Gastrocnemius medialis (tissue), 4 donors: ENCODE measurements around the gene ATXN7. TPM values are rescaled to one million over a fixed set of nuclear protein-coding genes. Genes with fewer than 3 reads are reported as not detected.

Experiments
- ATAC-seq, 2 donors: fragments of 150-250 bp; one replicate each; pipeline ENCODE4 v1.9.1; 2016
- DNase-seq, 2 donors: peaks; one replicate each; pipeline ENCODE4 v3.0.0-alpha.2; 2019
- H3K27ac ChIP-seq, 4 donors: fragments of 200-600 bp; sonication (generic); 1 replicate in 1 of 4; 2 replicates in 3 of 4; pipeline ENCODE4 v1.5.1; 2016 to 2018; ENCODE audit warnings: mild to moderate bottlenecking in 2 of 4, moderate library complexity in 1 of 4
- H3K27me3 ChIP-seq, 3 donors: fragments of 200-600 bp; sonication (generic) in 2 of 3; 1 replicate in 1 of 3; 2 replicates in 2 of 3; pipeline versions ENCODE4 v1.5.1 to v1.6.0; 2016 to 2019; ENCODE audit warnings: mild to moderate bottlenecking in 1 of 3, moderate library complexity in 1 of 3
- H3K36me3 ChIP-seq, 2 donors: fragments of 200-600 bp; sonication (generic) in 1 of 2; one replicate each; pipeline ENCODE4 v1.5.1; 2017 to 2018
- H3K4me1 ChIP-seq, 2 donors: fragments of 200-600 bp; sonication (generic) in 1 of 2; one replicate each; pipeline ENCODE4 v1.5.1; 2016 to 2017; ENCODE audit warnings: mild to moderate bottlenecking in 2 of 2
- H3K4me3 ChIP-seq, 4 donors: fragments of 200-600 bp; sonication (generic) in 3 of 4; 1 replicate in 1 of 4; 2 replicates in 3 of 4; pipeline ENCODE4 v1.5.1; 2016 to 2019; ENCODE audit warnings: mild to moderate bottlenecking in 2 of 4
- H3K9me3 ChIP-seq, 3 donors: fragments of 200-600 bp; sonication (generic) in 2 of 3; 1 replicate in 1 of 3; 2 replicates in 2 of 3; pipeline ENCODE4 v1.5.1; 2016 to 2019
- CTCF ChIP-seq, 5 experiments: fragments of 450-650 bp in 3 of 5; fragments of 200-600 bp in 2 of 5; sonication (generic) in 2 of 5; IDR thresholded peaks in 4 of 5; conservative IDR thresholded peaks in 1 of 5; 1 replicate in 4 of 5; 2 replicates in 1 of 5; pipeline ENCODE4 v1.5.1; 2016 to 2019; ENCODE audit warnings: antibody characterized with exemption in 5 of 5, mild to moderate bottlenecking in 3 of 5, moderate library complexity in 3 of 5
- POLR2A ChIP-seq, 2 donors: fragments of 450-650 bp; IDR thresholded peaks; one replicate each; pipeline ENCODE4 v1.6.1; 2017; ENCODE audit warnings: antibody characterized with exemption in 2 of 2, mild to moderate bottlenecking in 2 of 2, moderate library complexity in 2 of 2
- in situ Hi-C, 4 donors: fragments of 200-750 bp; cut with MboI; loops; one replicate each; pipeline versions ENCODE4 v1.15.0 to v1.8.0; 2017; ENCODE audit warnings: low sequenced_read_pairs in 4 of 4
- intact Hi-C: fragments of 100-400 bp; cut with DNase I; formaldehyde crosslinking; loops from one replicate; pipeline ENCODE4 v1.15.1; 2023; ENCODE audit warnings: low total_unique reads
- total RNA-seq, 4 donors: library from RNA; depleted of rRNA; stranded (reverse); fragments of >200 nt; gene quantifications; one replicate each; pipeline versions ENCODE4 v1.1.0 to v1.2.3, GENCODE V29; 2016

ATXN7 gene
- 10 to 100 TPM; 14.5 to 27.4 (median 23.7) TPM for total RNA-seq

DNA sequence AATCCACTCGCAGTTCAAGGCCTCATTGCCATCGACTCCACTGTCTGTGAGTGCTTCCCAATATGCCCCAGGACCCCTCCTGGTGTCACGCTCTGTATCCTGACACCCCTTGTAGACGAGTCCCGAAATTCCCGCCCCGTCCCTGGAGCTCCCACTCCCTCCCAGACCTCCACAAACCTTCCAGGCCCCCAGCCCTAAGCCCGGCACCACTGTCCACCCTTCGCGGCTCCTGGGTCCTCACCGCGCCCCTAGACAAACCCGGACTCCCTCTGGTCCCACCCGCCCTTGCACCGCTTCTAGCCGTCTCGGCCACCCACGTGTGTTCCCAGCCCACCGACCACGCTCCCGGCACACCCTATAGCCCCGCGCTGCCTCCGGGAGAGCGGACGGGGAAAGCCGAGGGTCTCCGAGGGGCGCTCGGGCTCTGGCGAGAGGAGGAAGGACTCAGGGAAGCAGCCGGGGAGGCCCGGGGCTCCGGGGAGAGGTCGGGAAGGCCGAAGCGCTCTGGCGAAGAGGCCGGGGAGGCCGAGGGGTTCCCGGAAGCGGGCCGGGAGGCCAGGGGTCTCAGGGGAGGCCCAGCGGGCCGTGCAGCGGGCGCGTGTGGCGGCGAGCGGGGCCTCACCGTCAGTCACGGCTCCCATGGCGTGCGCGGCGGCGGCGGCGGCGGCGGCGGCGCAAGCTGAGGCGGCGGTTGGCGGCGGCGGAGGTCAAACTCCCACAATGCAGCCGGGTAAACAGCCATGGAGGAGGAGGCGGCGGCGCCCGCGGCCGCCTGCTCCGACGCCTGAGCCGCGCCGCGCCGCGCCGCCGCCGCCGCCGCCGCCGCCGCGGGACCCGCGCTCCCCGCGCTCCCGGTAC, at the start of gene ATXN7, which contains the start of gene THOC7:
ATXN7 (plus strand) TSS at position 718 of the 858 bp plus-strand sequence. CDS start 48,732 bp downstream, outside the sequence.
THOC7 (minus strand) TSS at position 656 of the 858 bp plus-strand sequence; CDS start at position 641, 15 bp downstream.
- in situ Hi-C loops (no loop called here), intact Hi-C loops (loop anchor here (2.0 to 10.0 kb wide), 2 partner anchors 49 to 131 kb away; partner anchors contain the start of gene SCAANT1)
- DNase-seq (peak; percentile 41 to 67), ATAC-seq (peak; percentile 88 to 91)
- Histone ChIP-seq H3K36me3 (no peaks in the 10 kb centered on the region), H3K9me3 (no peaks in the 10 kb centered on the region), H3K4me1 (peaks cover 8 to 17% of the 10 kb centered on the region in 2 donors), H3K27me3 (no peaks in the 10 kb centered on the region), H3K27ac (peak within 1 kb of the TSS; percentile 89 to 96 (median 94)), H3K4me3 (peak within 1 kb of the TSS; percentile 90 to 100 (median 99))
- TF ChIP-seq POLR2A (IDR thresholded peaks at IDR 0.05) (peak; percentile 18 to 40), CTCF (IDR thresholded peaks at IDR 0.05 in 4 of 5, conservative IDR thresholded peaks at IDR 0.05 in 1 of 5) (no peak)

- DNase-seq (no peak), ATAC-seq (no peak)
- H3K36me3 ChIP-seq = no peaks in the 10 kb centered on the region
- no peak overlapping the region for H3K4me3 ChIP-seq
- no peaks in the 10 kb centered on the region for H3K4me1 ChIP-seq
- TF ChIP-seq CTCF (IDR thresholded peaks at IDR 0.05 in 4 of 5, conservative IDR thresholded peaks at IDR 0.05 in 1 of 5) (no peak), POLR2A (IDR thresholded peaks at IDR 0.05) (no peak)
- intact Hi-C loops = no loop called here
- in situ Hi-C loops = loop anchor here (10.0 to 25.0 kb wide), 4 partner anchors 459 to 1202 kb away; no protein-coding TSS in a partner anchor
- H3K27me3 ChIP-seq = no peaks in the 10 kb centered on the region
- H3K27ac ChIP-seq = no peak overlapping the region
- H3K9me3 ChIP-seq = no peaks in the 10 kb centered on the region
Measured at GRCh38 chr3:63814237-63814636, 49.4 kb upstream of the ATXN7 start.

- intact Hi-C loops = loop anchor here (5.0 kb wide), 1 partner anchor 1195 kb away; no protein-coding TSS in a partner anchor
- in situ Hi-C loops = loop anchor here (5.0 to 25.0 kb wide), 5 partner anchors 462 to 1205 kb away; no protein-coding TSS in a partner anchor
- Histone ChIP-seq H3K9me3 (no peaks in the 10 kb centered on the region), H3K27me3 (no peaks in the 10 kb centered on the region), H3K27ac (no peak overlapping the region), H3K4me3 (no peak overlapping the region), H3K4me1 (no peaks in the 10 kb centered on the region), H3K36me3 (no peaks in the 10 kb centered on the region)
- no peak for TF ChIP-seq POLR2A (IDR thresholded peaks at IDR 0.05)
- TF ChIP-seq CTCF (IDR thresholded peaks at IDR 0.05 in 4 of 5, conservative IDR thresholded peaks at IDR 0.05 in 1 of 5) = no peak
- no peak for ATAC-seq
- no peak for DNase-seq
Measured at GRCh38 chr3:63817225-63817624, 46.4 kb upstream of the ATXN7 start.

- no peak overlapping the region for H3K27ac ChIP-seq
- peak; percentile 52 to 84 for ATAC-seq
- in situ Hi-C loops = loop anchor here (5.0 to 25.0 kb wide), 5 partner anchors 464 to 1206 kb away; no protein-coding TSS in a partner anchor
- H3K27me3 ChIP-seq = no peaks in the 10 kb centered on the region
- H3K4me3 ChIP-seq = no peak overlapping the region
- H3K9me3 ChIP-seq = no peaks in the 10 kb centered on the region
- DNase-seq = peak; percentile 10 to 28
- no peaks in the 10 kb centered on the region for H3K4me1 ChIP-seq
- no peaks in the 10 kb centered on the region for H3K36me3 ChIP-seq
- TF ChIP-seq CTCF (IDR thresholded peaks at IDR 0.05 in 4 of 5, conservative IDR thresholded peaks at IDR 0.05 in 1 of 5) = peak; percentile 58 to 85 (median 75)
- no peak for TF ChIP-seq POLR2A (IDR thresholded peaks at IDR 0.05)
- intact Hi-C loops = loop anchor here (1.0 to 5.0 kb wide), 2 partner anchors 467 to 1196 kb away; no protein-coding TSS in a partner anchor
Measured at GRCh38 chr3:63818282-63819150, 45.2 kb upstream of the ATXN7 start.
